Panc1 (cell line): ENCODE results near the gene ZNF184.

Experiments used
- POLR2AphosphoS5 ChIP-seq: IDR thresholded peaks from 2 replicates; pipeline ENCODE4 v1.6.1; 2012; ENCODE audit warnings: mild to moderate bottlenecking, low read depth, low read length, moderate library complexity
- TCF7L2 ChIP-seq: IDR thresholded peaks from 2 replicates; pipeline ENCODE4 v1.6.1; 2011; ENCODE audit warnings: mild to moderate bottlenecking, low read depth, low read length, inconsistent platforms
- TF ChIP-seq, protein P1 (sequence below): fragments of 450-650 bp; IDR thresholded peaks from 2 replicates; pipeline ENCODE4 v1.5.1; 2017; ENCODE audit warnings: mild to moderate bottlenecking
- TF ChIP-seq, protein P2 (sequence below), 2 experiments: IDR thresholded peaks; 2 replicates each; pipeline ENCODE4 v1.6.1; 2011 to 2012; ENCODE audit warnings: low read depth in 2 of 2, control low read depth in 1 of 2, low read length in 1 of 2, mild to moderate bottlenecking in 1 of 2, moderate library complexity in 1 of 2; ENCODE audit not compliant: insufficient read depth in 1 of 2

DNA sequence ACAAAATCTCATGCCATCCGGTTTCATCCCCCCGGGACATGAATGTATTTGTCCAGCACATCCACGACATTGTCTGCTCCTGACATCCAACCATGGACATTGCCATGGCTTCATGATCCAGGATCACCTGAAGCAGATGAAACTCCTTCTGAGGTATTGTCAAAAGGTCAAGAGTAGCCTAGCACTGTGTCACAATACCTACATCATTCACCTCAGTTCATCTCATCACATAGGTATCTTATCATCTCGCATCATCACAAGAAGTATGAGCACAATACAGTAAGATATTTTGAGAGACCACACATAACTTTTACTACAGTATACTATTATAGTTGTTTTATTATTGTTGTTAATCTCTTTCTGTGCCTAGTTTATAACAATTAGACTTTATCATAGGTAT is 33.5 kb downstream of the ZNF184 start:
- TF ChIP-seq, protein P1, sequence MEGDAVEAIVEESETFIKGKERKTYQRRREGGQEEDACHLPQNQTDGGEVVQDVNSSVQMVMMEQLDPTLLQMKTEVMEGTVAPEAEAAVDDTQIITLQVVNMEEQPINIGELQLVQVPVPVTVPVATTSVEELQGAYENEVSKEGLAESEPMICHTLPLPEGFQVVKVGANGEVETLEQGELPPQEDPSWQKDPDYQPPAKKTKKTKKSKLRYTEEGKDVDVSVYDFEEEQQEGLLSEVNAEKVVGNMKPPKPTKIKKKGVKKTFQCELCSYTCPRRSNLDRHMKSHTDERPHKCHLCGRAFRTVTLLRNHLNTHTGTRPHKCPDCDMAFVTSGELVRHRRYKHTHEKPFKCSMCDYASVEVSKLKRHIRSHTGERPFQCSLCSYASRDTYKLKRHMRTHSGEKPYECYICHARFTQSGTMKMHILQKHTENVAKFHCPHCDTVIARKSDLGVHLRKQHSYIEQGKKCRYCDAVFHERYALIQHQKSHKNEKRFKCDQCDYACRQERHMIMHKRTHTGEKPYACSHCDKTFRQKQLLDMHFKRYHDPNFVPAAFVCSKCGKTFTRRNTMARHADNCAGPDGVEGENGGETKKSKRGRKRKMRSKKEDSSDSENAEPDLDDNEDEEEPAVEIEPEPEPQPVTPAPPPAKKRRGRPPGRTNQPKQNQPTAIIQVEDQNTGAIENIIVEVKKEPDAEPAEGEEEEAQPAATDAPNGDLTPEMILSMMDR = no peak
- TF ChIP-seq POLR2AphosphoS5 (no peak), TCF7L2 (no peak)
- TF ChIP-seq, protein P2, sequence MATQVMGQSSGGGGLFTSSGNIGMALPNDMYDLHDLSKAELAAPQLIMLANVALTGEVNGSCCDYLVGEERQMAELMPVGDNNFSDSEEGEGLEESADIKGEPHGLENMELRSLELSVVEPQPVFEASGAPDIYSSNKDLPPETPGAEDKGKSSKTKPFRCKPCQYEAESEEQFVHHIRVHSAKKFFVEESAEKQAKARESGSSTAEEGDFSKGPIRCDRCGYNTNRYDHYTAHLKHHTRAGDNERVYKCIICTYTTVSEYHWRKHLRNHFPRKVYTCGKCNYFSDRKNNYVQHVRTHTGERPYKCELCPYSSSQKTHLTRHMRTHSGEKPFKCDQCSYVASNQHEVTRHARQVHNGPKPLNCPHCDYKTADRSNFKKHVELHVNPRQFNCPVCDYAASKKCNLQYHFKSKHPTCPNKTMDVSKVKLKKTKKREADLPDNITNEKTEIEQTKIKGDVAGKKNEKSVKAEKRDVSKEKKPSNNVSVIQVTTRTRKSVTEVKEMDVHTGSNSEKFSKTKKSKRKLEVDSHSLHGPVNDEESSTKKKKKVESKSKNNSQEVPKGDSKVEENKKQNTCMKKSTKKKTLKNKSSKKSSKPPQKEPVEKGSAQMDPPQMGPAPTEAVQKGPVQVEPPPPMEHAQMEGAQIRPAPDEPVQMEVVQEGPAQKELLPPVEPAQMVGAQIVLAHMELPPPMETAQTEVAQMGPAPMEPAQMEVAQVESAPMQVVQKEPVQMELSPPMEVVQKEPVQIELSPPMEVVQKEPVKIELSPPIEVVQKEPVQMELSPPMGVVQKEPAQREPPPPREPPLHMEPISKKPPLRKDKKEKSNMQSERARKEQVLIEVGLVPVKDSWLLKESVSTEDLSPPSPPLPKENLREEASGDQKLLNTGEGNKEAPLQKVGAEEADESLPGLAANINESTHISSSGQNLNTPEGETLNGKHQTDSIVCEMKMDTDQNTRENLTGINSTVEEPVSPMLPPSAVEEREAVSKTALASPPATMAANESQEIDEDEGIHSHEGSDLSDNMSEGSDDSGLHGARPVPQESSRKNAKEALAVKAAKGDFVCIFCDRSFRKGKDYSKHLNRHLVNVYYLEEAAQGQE (IDR thresholded peaks at IDR 0.05; ENCODE audit: insufficient read depth in 1 of 2, low read depth in 2 of 2, low read length in 1 of 2) = no peak
